Astrocyte (in vitro differentiated cells and primary cell): ENCODE data around the gene CACNA1H.

Experiments used
- CTCF ChIP-seq: IDR thresholded peaks from 2 replicates; pipeline ENCODE4 v1.5.1; 2011; ENCODE audit warnings: low read depth, mild to moderate bottlenecking, inconsistent platforms, low read length, moderate library complexity; ENCODE audit not compliant: insufficient read depth
- EZH2 ChIP-seq: IDR thresholded peaks from 2 replicates; pipeline ENCODE4 v1.6.1; 2012; ENCODE audit warnings: mild to moderate bottlenecking, low read length, inconsistent platforms; ENCODE audit not compliant: insufficient read depth

GRCh38 chr16:1163567-1164055 lies 10.7 kb downstream of the CACNA1H start:
- TF ChIP-seq CTCF = no peak
- TF ChIP-seq EZH2 = no peak
